ENCODE measurements around the gene B3GNT2. TPM values are rescaled to one million over a fixed set of nuclear protein-coding genes. Genes with fewer than 3 reads are reported as not detected.

B3GNT2 gene
- total and polyA plus RNA-seq, 2 donors from 2014 or later, result 17.5 to 35.0 TPM

DNA sequence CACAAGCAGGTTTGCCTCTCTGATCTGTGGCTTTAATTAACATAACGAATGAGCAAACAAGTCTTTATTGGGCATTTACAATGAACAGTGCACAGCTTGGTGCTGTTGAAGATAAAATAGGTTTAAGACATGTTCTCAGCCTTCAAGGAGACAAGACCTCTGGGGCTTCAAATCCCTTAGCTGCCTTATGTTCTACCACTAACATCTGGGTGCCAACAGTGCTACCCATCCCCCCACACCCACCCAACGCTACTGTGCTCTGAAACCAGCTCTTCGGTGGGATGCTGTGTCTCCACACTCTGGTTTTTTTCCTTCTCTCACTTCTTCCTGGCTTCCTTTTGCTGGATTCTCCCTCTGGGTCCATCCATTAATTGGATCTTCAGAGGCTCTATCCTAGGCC, 14.1 kb upstream of the B3GNT2 start:
- FAIRE-seq (no peak), DNase-seq (no peak)
- no peaks in the 10 kb centered on the region for H3K36me3 ChIP-seq (ENCODE audit: control insufficient read depth in 2 of 3, insufficient read depth in 3 of 3, low read length in 3 of 3)
- H3K9me3 ChIP-seq (ENCODE audit: control insufficient read depth in 2 of 3, insufficient read depth in 1 of 3, low read length in 3 of 3), result no peaks in the 10 kb centered on the region
- H3K4me1 ChIP-seq (ENCODE audit: control insufficient read depth in 2 of 3, insufficient read depth in 2 of 3, low read depth in 1 of 3, low read length in 3 of 3), result peaks cover 0 to 11% (median 9%) of the 10 kb centered on the region in 3 donors
- intact Hi-C loops (cut with DNase I), result no loop called here
- no peak overlapping the region for H3K27ac ChIP-seq (ENCODE audit: low read depth in 2 of 2, low read length in 2 of 2)
- no peak overlapping the region for H3K4me3 ChIP-seq (ENCODE audit: low read length in 3 of 3)
- no peaks in the 10 kb centered on the region for H3K27me3 ChIP-seq (ENCODE audit: control insufficient read depth, insufficient read depth, low read length)
- H3K9ac ChIP-seq (ENCODE audit: low read length in 3 of 3), result no peak overlapping the region
- TF ChIP-seq, protein P1, sequence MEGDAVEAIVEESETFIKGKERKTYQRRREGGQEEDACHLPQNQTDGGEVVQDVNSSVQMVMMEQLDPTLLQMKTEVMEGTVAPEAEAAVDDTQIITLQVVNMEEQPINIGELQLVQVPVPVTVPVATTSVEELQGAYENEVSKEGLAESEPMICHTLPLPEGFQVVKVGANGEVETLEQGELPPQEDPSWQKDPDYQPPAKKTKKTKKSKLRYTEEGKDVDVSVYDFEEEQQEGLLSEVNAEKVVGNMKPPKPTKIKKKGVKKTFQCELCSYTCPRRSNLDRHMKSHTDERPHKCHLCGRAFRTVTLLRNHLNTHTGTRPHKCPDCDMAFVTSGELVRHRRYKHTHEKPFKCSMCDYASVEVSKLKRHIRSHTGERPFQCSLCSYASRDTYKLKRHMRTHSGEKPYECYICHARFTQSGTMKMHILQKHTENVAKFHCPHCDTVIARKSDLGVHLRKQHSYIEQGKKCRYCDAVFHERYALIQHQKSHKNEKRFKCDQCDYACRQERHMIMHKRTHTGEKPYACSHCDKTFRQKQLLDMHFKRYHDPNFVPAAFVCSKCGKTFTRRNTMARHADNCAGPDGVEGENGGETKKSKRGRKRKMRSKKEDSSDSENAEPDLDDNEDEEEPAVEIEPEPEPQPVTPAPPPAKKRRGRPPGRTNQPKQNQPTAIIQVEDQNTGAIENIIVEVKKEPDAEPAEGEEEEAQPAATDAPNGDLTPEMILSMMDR (IDR thresholded peaks at IDR 0.05; ENCODE audit: borderline replicate concordance, extremely low read depth, insufficient read depth), result no peak

- no peaks in the 10 kb centered on the region for H3K9me3 ChIP-seq (ENCODE audit: control insufficient read depth in 2 of 3, insufficient read depth in 1 of 3, low read length in 3 of 3)
- FAIRE-seq (no peak), DNase-seq (no peak)
- H3K4me1 ChIP-seq (ENCODE audit: control insufficient read depth in 2 of 3, insufficient read depth in 2 of 3, low read depth in 1 of 3, low read length in 3 of 3), result peaks cover 0 to 11% (median 5%) of the 10 kb centered on the region in 3 donors
- no peaks in the 10 kb centered on the region for H3K36me3 ChIP-seq (ENCODE audit: control insufficient read depth in 2 of 3, insufficient read depth in 3 of 3, low read length in 3 of 3)
- no peak overlapping the region for H3K4me3 ChIP-seq (ENCODE audit: low read length in 3 of 3)
- TF ChIP-seq, protein P1 (IDR thresholded peaks at IDR 0.05; ENCODE audit: borderline replicate concordance, extremely low read depth, insufficient read depth), result no peak
- no peak overlapping the region for H3K9ac ChIP-seq (ENCODE audit: low read length in 3 of 3)
- no peaks in the 10 kb centered on the region for H3K27me3 ChIP-seq (ENCODE audit: control insufficient read depth, insufficient read depth, low read length)
- no peak overlapping the region for H3K27ac ChIP-seq (ENCODE audit: low read depth in 2 of 2, low read length in 2 of 2)
- intact Hi-C loops (cut with DNase I), result no loop called here
These were observed 11.2 kb upstream of the B3GNT2 start for GRCh38 chr2:62184512-62185230.

GRCh38 chr2:62185475-62186155, 10.3 kb upstream of the B3GNT2 start:
- FAIRE-seq, result no peak
- H3K4me3 ChIP-seq (ENCODE audit: low read length in 3 of 3), result no peak overlapping the region
- DNase-seq, result no peak

More at GRCh38 chr2:62185475-62186155, 10.3 kb upstream of the B3GNT2 start:
- no peaks in the 10 kb centered on the region for H3K27me3 ChIP-seq (ENCODE audit: control insufficient read depth, insufficient read depth, low read length)
- no peaks in the 10 kb centered on the region for H3K9me3 ChIP-seq (ENCODE audit: control insufficient read depth in 2 of 3, insufficient read depth in 1 of 3, low read length in 3 of 3)
- H3K9ac ChIP-seq (ENCODE audit: low read length in 3 of 3), result no peak overlapping the region
- no peak overlapping the region for H3K27ac ChIP-seq (ENCODE audit: low read depth in 2 of 2, low read length in 2 of 2)
- intact Hi-C loops (cut with DNase I), result no loop called here
- H3K4me1 ChIP-seq (ENCODE audit: control insufficient read depth in 2 of 3, insufficient read depth in 2 of 3, low read depth in 1 of 3, low read length in 3 of 3), result peaks cover 0 to 11% (median 5%) of the 10 kb centered on the region in 3 donors
- TF ChIP-seq, protein P1 (IDR thresholded peaks at IDR 0.05; ENCODE audit: borderline replicate concordance, extremely low read depth, insufficient read depth), result no peak
- H3K36me3 ChIP-seq (ENCODE audit: control insufficient read depth in 2 of 3, insufficient read depth in 3 of 3, low read length in 3 of 3), result no peaks in the 10 kb centered on the region

All from kidney (tissue), 14 donors.